Neuronal stem cell (in vitro differentiated cells): ENCODE measurements around the gene MEGF11.

Experiments
- DNase-seq: peaks from one replicate; pipeline ENCODE4 v3.0.0-alpha.2; 2013; ENCODE audit warnings: low spot score
- H2AFZ ChIP-seq: one replicate; pipeline ENCODE4 v1.6.1; 2013; ENCODE audit warnings: mild to moderate bottlenecking, low read length, inconsistent platforms
- H2AK5ac ChIP-seq: 2 replicates; pipeline ENCODE4 v1.6.1; 2013; ENCODE audit warnings: low read depth, mild to moderate bottlenecking, inconsistent platforms, low read length, moderate library complexity, mixed read lengths
- H2BK120ac ChIP-seq: 2 replicates; pipeline ENCODE4 v1.6.1; 2013; ENCODE audit warnings: low read depth, mild to moderate bottlenecking, inconsistent platforms, low read length, moderate library complexity, mixed read lengths
- H2BK12ac ChIP-seq: one replicate; pipeline ENCODE4 v1.6.1; 2013; ENCODE audit warnings: low read length, inconsistent platforms
- H2BK15ac ChIP-seq: 2 replicates; pipeline ENCODE4 v1.6.1; 2013; ENCODE audit warnings: mild to moderate bottlenecking, low read length, inconsistent platforms, mixed read lengths
- H2BK5ac ChIP-seq: one replicate; pipeline ENCODE4 v1.6.1; 2013; ENCODE audit warnings: inconsistent platforms, mild to moderate bottlenecking, low read length, moderate library complexity
- H3K14ac ChIP-seq: one replicate; pipeline ENCODE4 v1.6.1; 2013; ENCODE audit warnings: low read length, inconsistent platforms
- H3K18ac ChIP-seq: 2 replicates; pipeline ENCODE4 v1.6.1; 2013; ENCODE audit warnings: low read length, inconsistent platforms
- H3K23ac ChIP-seq: 2 replicates; pipeline ENCODE4 v1.6.1; 2013; ENCODE audit warnings: low read depth, mild to moderate bottlenecking, mixed read lengths, low read length, inconsistent platforms; ENCODE audit not compliant: poor library complexity
- H3K27ac ChIP-seq: replicated peaks from 3 replicates; pipeline ENCODE4 v1.5.1; 2013; ENCODE audit warnings: low read length, inconsistent platforms
- H3K27me3 ChIP-seq, 3 experiments: 2 replicates each; pipeline ENCODE4 v1.6.1; 2013; ENCODE audit warnings: low read length in 3 of 3, mild to moderate bottlenecking in 2 of 3, inconsistent platforms in 1 of 3, low read depth in 1 of 3, mixed read lengths in 1 of 3, moderate library complexity in 1 of 3; ENCODE audit not compliant: control insufficient read depth in 3 of 3, insufficient read depth in 3 of 3
- H3K36me3 ChIP-seq, 2 donors: replicated peaks in 1 of 2; 2 replicates each; pipeline ENCODE4 v1.6.1; 2013; ENCODE audit warnings: low read length in 2 of 2; ENCODE audit not compliant: control insufficient read depth in 2 of 2, insufficient read depth in 2 of 2
- H3K4ac ChIP-seq: 2 replicates; pipeline ENCODE4 v1.6.1; 2013; ENCODE audit warnings: inconsistent platforms, mild to moderate bottlenecking, low read length, moderate library complexity
- H3K4me1 ChIP-seq, 2 donors: 1 replicate in 1 of 2; 2 replicates in 1 of 2; pipeline ENCODE4 v1.6.1; 2013; ENCODE audit warnings: low read length in 2 of 2, low read depth in 1 of 2; ENCODE audit not compliant: control insufficient read depth in 2 of 2, insufficient read depth in 1 of 2
- H3K4me2 ChIP-seq: one replicate; pipeline ENCODE4 v1.6.1; 2013; ENCODE audit warnings: mild to moderate bottlenecking, low read length, inconsistent platforms; ENCODE audit not compliant: insufficient read depth, poor library complexity, severe bottlenecking
- H3K4me3 ChIP-seq, 2 donors: 2 replicates each; pipeline ENCODE4 v1.5.1; 2013; ENCODE audit warnings: low read length in 2 of 2, mild to moderate bottlenecking in 2 of 2, inconsistent platforms in 1 of 2, moderate library complexity in 1 of 2
- H3K79me1 ChIP-seq: one replicate; pipeline ENCODE4 v1.6.1; 2013; ENCODE audit warnings: low read depth, mild to moderate bottlenecking, inconsistent platforms, low read length, moderate library complexity
- H3K9ac ChIP-seq: one replicate; pipeline ENCODE4 v1.6.1; 2013; ENCODE audit warnings: mild to moderate bottlenecking, low read depth, low read length, inconsistent platforms; ENCODE audit not compliant: poor library complexity
- H3K9me3 ChIP-seq, 2 donors: replicated peaks in 1 of 2; 2 replicates each; pipeline versions ENCODE3 to v1.6.1; 2013; ENCODE audit warnings: low read length in 2 of 2, mild to moderate bottlenecking in 2 of 2, inconsistent platforms in 1 of 2, low read depth in 1 of 2, mixed read lengths in 1 of 2, moderate library complexity in 1 of 2; ENCODE audit not compliant: control insufficient read depth in 2 of 2, insufficient read depth in 1 of 2
- H4K8ac ChIP-seq: one replicate; pipeline ENCODE4 v1.6.1; 2013; ENCODE audit warnings: low read depth, mild to moderate bottlenecking, inconsistent platforms, low read length, moderate library complexity
- H4K91ac ChIP-seq: one replicate; pipeline ENCODE4 v1.6.1; 2013; ENCODE audit warnings: low read length, low read depth, mild to moderate bottlenecking, inconsistent platforms; ENCODE audit not compliant: poor library complexity
- WGBS, 2 donors: extraction: QIAGEN DNeasy Blood & Tissue Kit; methylation state at CpG; one replicate each; pipeline ENCODE4 v1.1.7; 2013; ENCODE audit warnings: missing lambda C conversion rate in 2 of 2, mixed read lengths in 1 of 2; ENCODE audit not compliant: insufficient read length in 2 of 2, insufficient replicate concordance in 1 of 2; ENCODE audit errors: extremely low coverage in 2 of 2; 5-methylcytosine and 5-hydroxymethylcytosine counted together

The MEGF11 gene

DNA sequence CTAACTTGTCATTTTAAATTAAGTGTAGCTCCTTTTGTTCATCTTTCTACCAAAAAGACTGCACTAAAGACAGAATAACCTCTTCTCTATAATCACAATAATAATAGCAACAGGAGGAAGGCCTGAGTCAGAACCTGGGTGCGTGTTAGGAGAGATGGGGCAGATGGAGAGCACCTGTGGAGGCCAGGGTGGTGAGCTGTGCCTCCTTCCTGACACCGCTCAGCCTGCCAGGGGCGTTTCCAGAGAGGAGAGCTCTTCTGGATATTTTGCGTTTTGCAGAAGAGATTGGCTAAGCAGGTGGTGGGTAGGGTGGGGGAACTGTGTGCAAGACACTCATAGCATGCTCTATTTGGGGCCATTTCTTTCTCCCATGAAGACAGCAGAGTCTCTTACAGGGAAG is 83.5 kb downstream of the MEGF11 start:
- WGBS, 2 donors = no CpG with 5 or more reads among the region's 4 CpGs
- Histone ChIP-seq H3K9me3 (no peaks in the 10 kb centered on the region), H4K91ac (no peak overlapping the region), H3K9ac (no peak overlapping the region), H2BK120ac (no peak overlapping the region), H2BK5ac (no peak overlapping the region), H3K18ac (no peak overlapping the region), H3K4me2 (no peak overlapping the region), H2BK12ac (no peak overlapping the region), H3K27ac (no peak overlapping the region), H2AK5ac (no peak overlapping the region), H2BK15ac (no peak overlapping the region), H3K4me1 (peaks cover 0 to 6% of the 10 kb centered on the region in 2 donors), H3K27me3 (peaks cover 0 to 26% (median 3%) of the 10 kb centered on the region in 3 experiments), H3K36me3 (no peaks in the 10 kb centered on the region), H3K79me1 (peaks cover 1% of the 10 kb centered on the region), H2AFZ (no peak overlapping the region), H3K4me3 (no peak overlapping the region), H3K23ac (no peak overlapping the region), H4K8ac (no peak overlapping the region), H3K14ac (no peak overlapping the region), H3K4ac (no peak overlapping the region)
- no peak for DNase-seq

DNA sequence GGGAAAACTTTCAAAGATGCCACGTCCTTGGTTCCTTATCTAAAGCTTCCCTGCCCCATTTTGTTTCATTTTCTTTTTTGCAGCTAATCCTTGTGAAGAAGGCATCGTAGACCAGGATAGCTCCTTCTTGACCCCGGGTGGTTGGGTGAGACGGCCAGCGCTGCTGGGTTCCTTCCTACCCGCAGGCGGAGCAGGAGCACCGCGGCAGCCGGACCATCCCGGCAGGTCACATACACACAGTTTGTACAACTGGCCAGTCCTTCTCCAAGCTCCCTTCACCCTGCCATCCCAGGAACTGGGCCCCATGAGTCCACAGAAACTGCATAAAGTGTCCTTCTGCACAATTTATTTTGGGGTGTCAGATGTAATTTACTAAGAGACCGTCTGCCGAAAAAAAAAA is 83.9 kb downstream of the MEGF11 start:
- WGBS, 2 donors = no CpG with 5 or more reads among the region's 13 CpGs
- H3K4me1 ChIP-seq = peaks cover 0 to 6% of the 10 kb centered on the region in 2 donors

DNA sequence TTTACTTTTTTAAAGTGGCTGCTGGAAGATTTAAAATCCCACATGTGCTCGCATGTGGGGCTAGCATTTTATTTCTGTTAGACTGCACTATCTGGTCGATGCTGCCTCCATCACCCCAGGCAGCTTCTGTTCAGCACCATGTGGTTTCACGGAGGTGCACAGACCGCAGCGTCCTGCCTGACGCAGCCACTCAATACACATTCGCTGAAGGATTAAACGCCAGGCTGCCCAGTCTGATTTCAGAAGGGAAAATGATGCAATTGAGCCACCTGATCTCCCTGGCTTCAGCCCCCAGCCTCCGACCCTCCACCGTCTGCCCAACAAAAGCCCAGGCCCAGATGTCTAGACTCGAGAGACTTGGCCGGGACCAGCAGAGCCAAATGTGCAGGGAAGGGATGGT is 84.5 kb downstream of the MEGF11 start:
- no peak overlapping the region for H3K14ac ChIP-seq
- WGBS, 2 donors = no CpG with 5 or more reads among the region's 12 CpGs

More for the DNA sequence above, 83.9 kb downstream of the MEGF11 start:
- no peak overlapping the region for H3K9ac ChIP-seq
- H2BK15ac ChIP-seq = no peak overlapping the region
- H3K27ac ChIP-seq = no peak overlapping the region
- no peak overlapping the region for H2BK120ac ChIP-seq
- no peak overlapping the region for H3K4me3 ChIP-seq
- no peak overlapping the region for H4K91ac ChIP-seq
- H2AFZ ChIP-seq = no peak overlapping the region
- H3K23ac ChIP-seq = no peak overlapping the region
- no peaks in the 10 kb centered on the region for H3K9me3 ChIP-seq
- H4K8ac ChIP-seq = no peak overlapping the region
- no peak for DNase-seq
- H3K36me3 ChIP-seq = no peaks in the 10 kb centered on the region
- no peak overlapping the region for H2BK5ac ChIP-seq
- no peak overlapping the region for H3K18ac ChIP-seq
- H3K4me2 ChIP-seq = no peak overlapping the region
- H3K14ac ChIP-seq = no peak overlapping the region
- H2BK12ac ChIP-seq = no peak overlapping the region
- H3K79me1 ChIP-seq = peaks cover 1% of the 10 kb centered on the region
- H3K4ac ChIP-seq = no peak overlapping the region
- H3K27me3 ChIP-seq = peaks cover 0 to 26% (median 3%) of the 10 kb centered on the region in 3 experiments
- no peak overlapping the region for H2AK5ac ChIP-seq

DNA sequence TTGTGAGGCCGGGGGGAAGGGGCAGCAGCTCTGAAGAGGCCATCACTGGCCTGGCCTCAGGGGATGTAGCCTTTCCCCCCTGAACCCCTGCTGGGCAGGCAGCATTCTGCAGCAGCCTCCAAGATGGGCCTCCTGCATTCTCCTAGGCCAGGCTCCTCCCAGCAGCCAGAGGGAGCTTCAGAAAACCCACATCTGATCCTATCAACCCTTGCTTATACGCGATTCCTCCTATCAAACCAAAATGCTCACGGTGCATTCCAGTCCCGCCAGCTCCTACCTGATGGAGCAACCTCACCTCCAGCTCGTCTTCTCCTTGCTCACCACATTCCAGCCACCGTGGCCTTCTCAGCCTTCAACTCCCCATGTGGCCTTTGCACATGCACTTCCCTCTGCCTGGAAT is 85.7 kb downstream of the MEGF11 start:
- no peak overlapping the region for H2BK120ac ChIP-seq
- H3K9ac ChIP-seq = no peak overlapping the region
- H3K18ac ChIP-seq = no peak overlapping the region
- H2AFZ ChIP-seq = no peak overlapping the region
- no peaks in the 10 kb centered on the region for H3K9me3 ChIP-seq
- peaks cover 0 to 17% (median 3%) of the 10 kb centered on the region in 3 experiments for H3K27me3 ChIP-seq
- H3K4me1 ChIP-seq = peaks cover 0 to 6% of the 10 kb centered on the region in 2 donors
- no peak overlapping the region for H2BK12ac ChIP-seq
- no peak overlapping the region for H3K4me3 ChIP-seq
- H3K23ac ChIP-seq = no peak overlapping the region
- DNase-seq = no peak
- no peak overlapping the region for H3K14ac ChIP-seq
- peaks cover 1% of the 10 kb centered on the region for H3K79me1 ChIP-seq
- H4K8ac ChIP-seq = no peak overlapping the region
- H2AK5ac ChIP-seq = peak overlapping the region; percentile 47
- no peak overlapping the region for H2BK5ac ChIP-seq
- H3K4ac ChIP-seq = no peak overlapping the region
- peak overlapping the region; percentile 0 for H2BK15ac ChIP-seq
- H3K36me3 ChIP-seq = no peaks in the 10 kb centered on the region
- H4K91ac ChIP-seq = no peak overlapping the region
- H3K27ac ChIP-seq = no peak overlapping the region
- no CpG with 5 or more reads among the region's 7 CpGs for WGBS, 2 donors
- no peak overlapping the region for H3K4me2 ChIP-seq

More for the DNA sequence above, 84.5 kb downstream of the MEGF11 start:
- H3K4ac ChIP-seq = no peak overlapping the region
- H3K4me2 ChIP-seq = no peak overlapping the region
- H3K36me3 ChIP-seq = no peaks in the 10 kb centered on the region
- no peak overlapping the region for H3K23ac ChIP-seq
- H3K27ac ChIP-seq = no peak overlapping the region
- no peak overlapping the region for H2BK120ac ChIP-seq
- peaks cover 1% of the 10 kb centered on the region for H3K79me1 ChIP-seq
- H3K9me3 ChIP-seq = no peaks in the 10 kb centered on the region
- H3K27me3 ChIP-seq = peaks cover 0 to 21% (median 3%) of the 10 kb centered on the region in 3 experiments
- no peak overlapping the region for H2AK5ac ChIP-seq
- H2BK15ac ChIP-seq = no peak overlapping the region
- peak overlapping the region; percentile 65 for H2BK12ac ChIP-seq
- H3K4me1 ChIP-seq = peaks cover 0 to 6% of the 10 kb centered on the region in 2 donors
- H2BK5ac ChIP-seq = no peak overlapping the region
- no peak for DNase-seq
- H3K18ac ChIP-seq = no peak overlapping the region
- no peak overlapping the region for H2AFZ ChIP-seq
- H3K9ac ChIP-seq = no peak overlapping the region
- H3K4me3 ChIP-seq = no peak overlapping the region
- H4K91ac ChIP-seq = no peak overlapping the region
- H4K8ac ChIP-seq = no peak overlapping the region
